Ammon's horn (tissue), 1 donor: Measurements from ENCODE around the gene F9.

Experiments used
- DNase-seq: peaks from one replicate; pipeline ENCODE4 v3.0.0-alpha.2; 2016; ENCODE audit warnings: low spot score

Gene F9

GRCh38 chrX:139600105-139600504 is 69.6 kb downstream of the F9 start:
- DNase-seq, result no peak
